ENCODE results near the gene FBXO42. TPM values are rescaled to one million over a fixed set of nuclear protein-coding genes. Genes with fewer than 3 reads are reported as not detected.

Gene FBXO42
- total RNA-seq, 1 experiment from 2014 or later, result 11.3 TPM

GRCh38 chr1:16239972-16240491, 112.2 kb downstream of the FBXO42 start:
- DNase-seq, result no peak
- no peaks in the 10 kb centered on the region for H3K4me1 Mint-ChIP-seq (ENCODE audit: low read depth, unreplicated experiment)
- intact Hi-C loops (cut with micrococcal nuclease; ENCODE audit: unreplicated experiment), result loop anchor here (5.0 kb wide), 1 partner anchor 53 kb away; no protein-coding TSS in a partner anchor

GRCh38 chr1:16237343-16237830, 114.9 kb downstream of the FBXO42 start:
- BruUV-seq (replicated peaks), result no TSS peak
- Histone ChIP-seq H3K36me3 (ENCODE audit: control insufficient read depth, insufficient read depth, low read length) (no peaks in the 10 kb centered on the region), H3K27me3 (replicated peaks; ENCODE audit: control insufficient read depth, insufficient read depth, low read length) (no peaks in the 10 kb centered on the region), H3K9me3 (no peaks in the 10 kb centered on the region), H3K4me3 (ENCODE audit: low read depth, low read length) (peak overlapping the region; percentile 68), H3K4me1 (0 out of 2 replicates have a peak, but pooled peaks cover 5% of the 10 kb centered on the region)
- Mint-ChIP-seq H3K9me3 (ENCODE audit: unreplicated experiment) (no peaks in the 10 kb centered on the region), H3K27ac (ENCODE audit: unreplicated experiment) (peak overlapping the region; percentile 93), H3K36me3 (ENCODE audit: insufficient read depth, unreplicated experiment) (no peaks in the 10 kb centered on the region), H3K27me3 (ENCODE audit: insufficient read depth, unreplicated experiment) (no peaks in the 10 kb centered on the region), H3K4me3 (ENCODE audit: unreplicated experiment) (peak overlapping the region; percentile 82), H3K4me1 (ENCODE audit: low read depth, unreplicated experiment) (no peaks in the 10 kb centered on the region)
- TF ChIP-seq, protein P1, sequence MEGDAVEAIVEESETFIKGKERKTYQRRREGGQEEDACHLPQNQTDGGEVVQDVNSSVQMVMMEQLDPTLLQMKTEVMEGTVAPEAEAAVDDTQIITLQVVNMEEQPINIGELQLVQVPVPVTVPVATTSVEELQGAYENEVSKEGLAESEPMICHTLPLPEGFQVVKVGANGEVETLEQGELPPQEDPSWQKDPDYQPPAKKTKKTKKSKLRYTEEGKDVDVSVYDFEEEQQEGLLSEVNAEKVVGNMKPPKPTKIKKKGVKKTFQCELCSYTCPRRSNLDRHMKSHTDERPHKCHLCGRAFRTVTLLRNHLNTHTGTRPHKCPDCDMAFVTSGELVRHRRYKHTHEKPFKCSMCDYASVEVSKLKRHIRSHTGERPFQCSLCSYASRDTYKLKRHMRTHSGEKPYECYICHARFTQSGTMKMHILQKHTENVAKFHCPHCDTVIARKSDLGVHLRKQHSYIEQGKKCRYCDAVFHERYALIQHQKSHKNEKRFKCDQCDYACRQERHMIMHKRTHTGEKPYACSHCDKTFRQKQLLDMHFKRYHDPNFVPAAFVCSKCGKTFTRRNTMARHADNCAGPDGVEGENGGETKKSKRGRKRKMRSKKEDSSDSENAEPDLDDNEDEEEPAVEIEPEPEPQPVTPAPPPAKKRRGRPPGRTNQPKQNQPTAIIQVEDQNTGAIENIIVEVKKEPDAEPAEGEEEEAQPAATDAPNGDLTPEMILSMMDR (IDR thresholded peaks at IDR 0.05; ENCODE audit: insufficient read depth in 1 of 2, low read depth in 1 of 2, low read length in 1 of 2, severe bottlenecking in 1 of 2, unreplicated experiment in 1 of 2), result no peak
- no peak for DNase-seq
- CTCF ChIA-PET, result no interaction called here
- intact Hi-C loops (cut with micrococcal nuclease; ENCODE audit: unreplicated experiment), result loop anchor here (1.0 to 5.0 kb wide), 2 partner anchors 31 to 50 kb away; no protein-coding TSS in a partner anchor
- POLR2A ChIA-PET, result interaction anchor here (1.2 kb wide), 1 partner anchor 20 kb away, joined by 3 read pairs; no protein-coding TSS in a partner anchor

More at GRCh38 chr1:16239972-16240491, 112.2 kb downstream of the FBXO42 start:
- Mint-ChIP-seq H3K36me3 (ENCODE audit: insufficient read depth, unreplicated experiment) (no peaks in the 10 kb centered on the region), H3K27me3 (ENCODE audit: insufficient read depth, unreplicated experiment) (no peaks in the 10 kb centered on the region), H3K9me3 (ENCODE audit: unreplicated experiment) (no peaks in the 10 kb centered on the region), H3K4me3 (ENCODE audit: unreplicated experiment) (no peak overlapping the region), H3K27ac (ENCODE audit: unreplicated experiment) (no peak overlapping the region)
- Histone ChIP-seq H3K36me3 (ENCODE audit: control insufficient read depth, insufficient read depth, low read length) (no peaks in the 10 kb centered on the region), H3K4me3 (ENCODE audit: low read depth, low read length) (no peak overlapping the region), H3K27me3 (replicated peaks; ENCODE audit: control insufficient read depth, insufficient read depth, low read length) (no peaks in the 10 kb centered on the region), H3K4me1 (0 out of 2 replicates have a peak, but pooled peaks cover 5% of the 10 kb centered on the region), H3K9me3 (no peaks in the 10 kb centered on the region)
- BruUV-seq (replicated peaks), result no TSS peak
- TF ChIP-seq, protein P1 (IDR thresholded peaks at IDR 0.05; ENCODE audit: insufficient read depth in 1 of 2, low read depth in 1 of 2, low read length in 1 of 2, severe bottlenecking in 1 of 2, unreplicated experiment in 1 of 2), result no peak
- POLR2A ChIA-PET, result no interaction called here
- CTCF ChIA-PET, result interaction anchor here (0.6 kb wide), 1 partner anchor 628 kb away, joined by 3 read pairs; no protein-coding TSS in a partner anchor

DNA sequence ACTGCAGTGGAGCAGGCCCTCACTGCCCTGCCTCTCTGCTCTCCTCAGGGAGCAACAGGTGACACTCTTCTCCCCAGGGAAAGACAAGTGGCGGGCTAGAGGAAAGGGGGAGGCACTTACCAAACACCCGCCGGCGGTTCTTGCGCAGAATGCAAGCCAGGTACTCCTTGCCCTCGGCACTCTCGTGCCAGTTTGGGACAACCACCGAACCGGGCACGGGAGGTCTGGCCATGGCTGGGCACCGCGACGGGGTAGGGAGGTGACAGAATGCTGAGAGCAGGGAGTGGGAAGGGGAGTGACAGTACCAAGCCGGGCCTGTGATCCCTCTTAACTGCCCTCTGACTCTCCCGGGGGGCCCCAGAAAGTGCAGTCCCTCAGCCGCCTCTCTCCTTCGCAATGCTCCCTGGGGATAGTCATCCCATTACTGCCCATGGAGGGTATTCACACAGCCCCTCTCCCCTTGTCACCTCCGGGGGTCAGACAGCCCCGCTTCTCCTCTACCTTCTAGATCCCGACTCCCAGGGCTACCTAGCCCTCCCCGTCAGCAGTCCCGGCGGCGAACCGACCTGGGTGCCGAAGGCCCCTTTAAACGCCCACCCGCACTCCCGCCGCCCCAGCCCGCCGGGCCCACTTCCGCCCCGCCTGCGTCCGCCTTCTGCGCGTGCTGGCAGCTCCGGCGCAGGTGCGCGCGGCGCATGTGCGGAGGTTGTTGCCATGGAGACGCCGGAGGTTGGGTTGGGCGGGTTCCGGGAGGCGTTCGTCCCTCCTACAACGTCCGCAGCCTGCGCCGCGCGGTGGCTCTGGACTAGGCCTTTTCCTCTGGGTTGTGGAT, 115.6 kb downstream of the FBXO42 start, which contains the start of gene CPLANE2:
Gene CPLANE2 (minus strand): TSS at position 673 of the 832 bp plus-strand sequence. CDS start 441 bp downstream, at position 232.
- ChIA-PET POLR2A (interaction anchor here (1.2 kb wide), 1 partner anchor 20 kb away, joined by 3 read pairs; no protein-coding TSS in a partner anchor), CTCF (interaction anchor here (0.6 kb wide), 1 partner anchor 27 kb away, joined by 3 read pairs; no protein-coding TSS in a partner anchor)
- DNase-seq, result peak; percentile 92 to 93
- peak within 1 kb of the TSS; percentile 93 for H3K27ac Mint-ChIP-seq (ENCODE audit: unreplicated experiment)
- no TSS peak for BruUV-seq (replicated peaks)
- TF ChIP-seq, protein P1 (IDR thresholded peaks at IDR 0.05; ENCODE audit: insufficient read depth in 1 of 2, low read depth in 1 of 2, low read length in 1 of 2, severe bottlenecking in 1 of 2, unreplicated experiment in 1 of 2), result no peak
- no peaks in the 10 kb centered on the region for H3K9me3 ChIP-seq
- H3K27me3 ChIP-seq (replicated peaks; ENCODE audit: control insufficient read depth, insufficient read depth, low read length), result no peaks in the 10 kb centered on the region
- intact Hi-C loops (cut with micrococcal nuclease; ENCODE audit: unreplicated experiment), result loop anchor here (1.0 to 5.0 kb wide), 3 partner anchors 19 to 49 kb away; no protein-coding TSS in a partner anchor
- H3K9me3 Mint-ChIP-seq (ENCODE audit: unreplicated experiment), result no peaks in the 10 kb centered on the region
- no peaks in the 10 kb centered on the region for H3K4me1 Mint-ChIP-seq (ENCODE audit: low read depth, unreplicated experiment)
- peak within 1 kb of the TSS; percentile 82 for H3K4me3 Mint-ChIP-seq (ENCODE audit: unreplicated experiment)
- no peaks in the 10 kb centered on the region for H3K27me3 Mint-ChIP-seq (ENCODE audit: insufficient read depth, unreplicated experiment)
- no peaks in the 10 kb centered on the region for H3K36me3 ChIP-seq (ENCODE audit: control insufficient read depth, insufficient read depth, low read length)
- H3K36me3 Mint-ChIP-seq (ENCODE audit: insufficient read depth, unreplicated experiment), result no peaks in the 10 kb centered on the region
- H3K4me3 ChIP-seq (ENCODE audit: low read depth, low read length), result peak within 1 kb of the TSS; percentile 68
- H3K4me1 ChIP-seq, result 0 out of 2 replicates have a peak, but pooled peaks cover 5% of the 10 kb centered on the region

All from Caco-2 (cell line).